A549 (cell line): ENCODE results near the gene RHOT2. TPM values are rescaled to one million over a fixed set of nuclear protein-coding genes. Genes with fewer than 3 reads are reported as not detected.

Experiments
- ATAC-seq, 2 experiments: fragments of 200-7000 bp in 1 of 2; fragments of >200 bp in 1 of 2; cut with Nextera tagmentation in 1 of 2; cut with Tn5 transposase in 1 of 2; 3 replicates each; pipeline versions ENCODE4 v1.8.0 to v1.9.1; 2018 to 2020; ENCODE audit warnings: mild to moderate bottlenecking in 1 of 2, moderate library complexity in 1 of 2
- CTCF ChIA-PET: fragments of 300-600 bp; sonication (Branson Sonifier 250); formaldehyde crosslinking; extraction: SDS; loops from one replicate; lab custom pipeline; 2021; ENCODE audit warnings: antibody characterized with exemption, inconsistent platforms; lab: Yijun Ruan, JAX
- POLR2A ChIA-PET: fragments of 350-600 bp; formaldehyde crosslinking; extraction: SDS; loops from one replicate; lab custom pipeline; 2021; ENCODE audit warnings: antibody characterized with exemption, inconsistent platforms; lab: Yijun Ruan, JAX
- DNase-seq, 2 experiments: peaks; one replicate each; pipeline versions ENCODE4 v3.0.0 to v3.0.0-alpha.2; 2011 to 2016; ENCODE audit warnings: low read depth in 1 of 2, low spot score in 1 of 2
- FAIRE-seq: peaks from 2 replicates; lab custom pipeline; 2011; peaks lifted over from hg19 to GRCh38; lab: Jason Lieb, UNC
- H3K27ac ChIP-seq, 2 experiments: fragments of >200 bp; sonication (Bioruptor Twin); formaldehyde crosslinking; 3 replicates each; pipeline ENCODE4 v1.5.1; 2016 to 2017
- H3K4me1 ChIP-seq: fragments of >200 bp; sonication (Bioruptor Twin); formaldehyde crosslinking; 3 replicates; pipeline ENCODE4 v1.6.1; 2016
- H3K4me2 ChIP-seq: fragments of >200 bp; sonication (Bioruptor Twin); formaldehyde crosslinking; 3 replicates; pipeline ENCODE4 v1.6.1; 2016
- H3K4me3 ChIP-seq: fragments of >200 bp; sonication (Bioruptor Twin); formaldehyde crosslinking; 3 replicates; pipeline ENCODE4 v1.5.1; 2016
- H3K9me3 ChIP-seq: fragments of >200 bp; sonication (Bioruptor Twin); formaldehyde crosslinking; 3 replicates; pipeline ENCODE4 v1.6.1; 2016
- CBX2 ChIP-seq: fragments of 200-600 bp; sonication (generic); IDR thresholded peaks from 2 replicates; pipeline ENCODE4 v1.6.1; 2016; ENCODE audit warnings: low read depth, mild to moderate bottlenecking, borderline replicate concordance
- CBX8 ChIP-seq: fragments of 200-600 bp; sonication (generic); IDR thresholded peaks from 2 replicates; pipeline ENCODE4 v1.6.1; 2016
- CEBPB ChIP-seq, 2 experiments: fragments of >200 bp in 1 of 2; sonication (Bioruptor Twin) in 1 of 2; formaldehyde crosslinking in 1 of 2; IDR thresholded peaks; 2 replicates each; pipeline ENCODE4 v1.6.1; 2012 to 2016
- CHD2 ChIP-seq: fragments of 150-350 bp; IDR thresholded peaks from 2 replicates; pipeline ENCODE4 v1.6.1; 2014; ENCODE audit warnings: low read length; ENCODE audit not compliant: partially characterized antibody
- EP300 ChIP-seq, 2 experiments: fragments of >200 bp; sonication (Bioruptor Twin); formaldehyde crosslinking; IDR thresholded peaks; 2 replicates in 1 of 2; 3 replicates in 1 of 2; pipeline ENCODE4 v1.6.1; 2016 to 2017
- HEYL ChIP-seq: fragments of 250-450 bp; sonication (Bioruptor Pico); IDR thresholded peaks from 2 replicates; pipeline ENCODE4 v1.8.0; 2021; ENCODE audit warnings: mild to moderate bottlenecking, moderate library complexity
- HOXB5 ChIP-seq: fragments of 250-450 bp; sonication (Bioruptor Pico); IDR thresholded peaks from 2 replicates; pipeline ENCODE4 v1.5.0; 2020; ENCODE audit warnings: mild to moderate bottlenecking, moderate library complexity
- MAFK ChIP-seq: fragments of 450-650 bp; IDR thresholded peaks from 2 replicates; pipeline ENCODE4 v1.6.1; 2014; ENCODE audit not compliant: partially characterized antibody
- NPAS2 ChIP-seq: fragments of 250-450 bp; sonication (Bioruptor Pico); IDR thresholded peaks from 2 replicates; pipeline ENCODE4 v1.8.0; 2022; ENCODE audit warnings: mild to moderate bottlenecking, moderate library complexity, borderline replicate concordance
- PHF8 ChIP-seq: fragments of 200-600 bp; sonication (generic); IDR thresholded peaks from 2 replicates; pipeline ENCODE4 v1.6.1; 2016; ENCODE audit warnings: low read depth, mild to moderate bottlenecking, antibody characterized with exemption, moderate library complexity, borderline replicate concordance
- POLR2A ChIP-seq: IDR thresholded peaks from 2 replicates; pipeline ENCODE4 v1.6.1; 2012; ENCODE audit warnings: mild to moderate bottlenecking, low read length
- RCOR1 ChIP-seq: fragments of 150-350 bp; IDR thresholded peaks from 2 replicates; pipeline ENCODE4 v1.6.1; 2014; ENCODE audit warnings: antibody characterized with exemption, low read length, low read depth
- RNF2 ChIP-seq: fragments of 200-600 bp; sonication (generic); IDR thresholded peaks from 2 replicates; pipeline ENCODE4 v1.6.1; 2016; ENCODE audit warnings: low read depth, mild to moderate bottlenecking, antibody characterized with exemption, moderate library complexity, borderline replicate concordance
- SMC3 ChIP-seq: fragments of >200 bp; sonication (Bioruptor Twin); formaldehyde crosslinking; IDR thresholded peaks from 3 replicates; pipeline ENCODE4 v1.6.1; 2018; ENCODE audit warnings: inconsistent platforms
- SREBF2 ChIP-seq: fragments of 450-650 bp; IDR thresholded peaks from 2 replicates; pipeline ENCODE4 v1.6.1; 2014; ENCODE audit warnings: mild to moderate bottlenecking, moderate library complexity
- TFCP2L1 ChIP-seq: fragments of 250-450 bp; sonication (Bioruptor Pico); IDR thresholded peaks from 2 replicates; pipeline ENCODE4 v1.5.0; 2021; ENCODE audit warnings: mild to moderate bottlenecking
- ZC3H11A ChIP-seq: fragments of 450-650 bp; IDR thresholded peaks from 2 replicates; pipeline ENCODE4 v1.6.1; 2014; ENCODE audit warnings: antibody characterized with exemption, mild to moderate bottlenecking
- ZFP36 ChIP-seq: fragments of 450-650 bp; IDR thresholded peaks from 2 replicates; pipeline ENCODE4 v1.6.1; 2014; ENCODE audit warnings: borderline replicate concordance; ENCODE audit not compliant: partially characterized antibody
- WGBS: methylation state at CpG from one replicate; pipeline ENCODE4 v1.1.6; 2017; ENCODE audit errors: missing lambda C conversion rate; 5-methylcytosine and 5-hydroxymethylcytosine counted together
- polyA plus RNA-seq, 4 experiments: library from polyadenylated mRNA; depleted of rRNA in 3 of 4; stranded (reverse); fragments of >200 nt; fragmentation: RNase III in 1 of 4; extraction: RNeasy Plus Mini Kit Qiagen cat#74134 plus additional on column Dnase treatment in 1 of 4; gene quantifications; 2 replicates in 3 of 4; 3 replicates in 1 of 4; pipeline ENCODE4 v1.2.3, GENCODE V29; 2011 to 2017
- TF ChIP-seq, protein P1 (sequence below): fragments of 200-600 bp; sonication (generic); IDR thresholded peaks from 2 replicates; pipeline ENCODE4 v1.6.1; 2016; ENCODE audit warnings: antibody characterized with exemption, mild to moderate bottlenecking, moderate library complexity
- TF ChIP-seq, protein P2 (sequence below): IDR thresholded peaks from 2 replicates; pipeline ENCODE4 v1.6.1; 2012
- TF ChIP-seq, protein P3 (sequence below): fragments of >200 bp; sonication (Bioruptor Twin); formaldehyde crosslinking; IDR thresholded peaks from 3 replicates; pipeline ENCODE4 v1.6.1; 2016
- TF ChIP-seq, protein P4 (sequence below): IDR thresholded peaks from 2 replicates; pipeline ENCODE4 v1.6.1; 2012; ENCODE audit warnings: low read depth, borderline replicate concordance
- TF ChIP-seq, protein P5 (sequence below): fragments of 250-450 bp; sonication (Bioruptor Pico); IDR thresholded peaks from 2 replicates; pipeline ENCODE4 v1.5.0; 2021; ENCODE audit warnings: mild to moderate bottlenecking, moderate library complexity, borderline replicate concordance
- TF ChIP-seq, protein P6 (sequence below): IDR thresholded peaks from 2 replicates; pipeline ENCODE4 v1.6.1; 2012

Gene RHOT2
- polyA plus RNA-seq, 2 of the 4 experiments (the other 2 are of a cell fraction): 38.0 to 83.1 TPM

DNA sequence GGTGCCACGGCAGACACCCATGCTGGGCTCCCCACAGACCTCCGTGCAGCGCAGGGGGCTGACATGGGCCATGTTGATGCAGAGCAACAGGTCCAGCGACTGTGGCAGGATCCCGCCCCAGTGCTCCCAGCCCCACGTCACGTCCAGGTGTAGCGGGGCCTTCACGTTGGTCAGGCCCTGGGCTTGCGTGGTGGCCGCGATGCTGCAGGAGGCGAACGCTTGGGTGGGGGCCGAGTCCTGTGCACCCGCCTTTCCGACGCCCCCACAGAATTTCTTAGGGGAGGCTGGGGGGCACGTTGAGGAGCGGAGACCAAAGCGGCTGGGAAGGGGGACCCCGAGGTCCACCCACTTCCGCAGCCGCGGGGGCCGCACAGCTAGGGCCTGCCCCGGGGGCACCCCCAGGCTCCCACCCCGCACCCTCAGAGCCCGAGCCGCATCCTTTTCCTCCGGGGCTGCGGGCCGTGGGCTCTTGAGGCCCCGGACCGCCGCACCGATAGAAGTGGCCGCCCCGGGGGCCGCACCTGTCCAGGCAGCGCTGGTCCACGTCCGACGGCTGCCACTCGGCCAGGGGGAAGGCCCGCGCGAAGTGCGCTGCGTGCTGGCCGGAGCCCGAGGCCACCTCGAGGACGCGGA is 32.2 kb upstream of the RHOT2 start:
- Histone ChIP-seq H3K9me3 (no peaks in the 10 kb centered on the region), H3K4me2 (peak overlapping the region; percentile 78)
- 0% methylated on average over 9 of the region's 55 CpGs for WGBS
- no peak for FAIRE-seq
- no peak for DNase-seq
- peak; percentile 88; the same call in 1 of the 2 replicates for TF ChIP-seq PHF8
- TF ChIP-seq RNF2: 0 out of 2 replicates have a peak, but pooled peaks have one; percentile 39
- 0 out of 2 replicates have a peak, but pooled peaks have one; percentile 14 for TF ChIP-seq TFCP2L1 (CRISPR knock-in tag)
- TF ChIP-seq NPAS2 (CRISPR knock-in tag): no peak
- TF ChIP-seq HEYL (CRISPR knock-in tag): no peak
- no peak for TF ChIP-seq ZFP36
- TF ChIP-seq, all 56 proteins: peak for 3
- POLR2A ChIA-PET: interaction anchor here (1.0 to 1.6 kb wide), 7 partner anchors 8 to 48 kb away, joined by 3 to 11 read pairs (median 4); partner anchors contain the start of gene RAB40C
- Histone ChIP-seq H3K4me1 (peaks cover 26% of the 10 kb centered on the region), H3K4me3 (peak overlapping the region; percentile 78), H3K27ac (peak overlapping the region; percentile 83 to 91)
- peak; percentile 1 to 32; a peak in 5 of 6 replicates for ATAC-seq
- CTCF ChIA-PET: interaction anchor here (1.0 to 2.7 kb wide), 11 partner anchors 8 to 57 kb away, joined by 3 to 12 read pairs (median 4); partner anchors contain the start of gene RHOT2

DNA sequence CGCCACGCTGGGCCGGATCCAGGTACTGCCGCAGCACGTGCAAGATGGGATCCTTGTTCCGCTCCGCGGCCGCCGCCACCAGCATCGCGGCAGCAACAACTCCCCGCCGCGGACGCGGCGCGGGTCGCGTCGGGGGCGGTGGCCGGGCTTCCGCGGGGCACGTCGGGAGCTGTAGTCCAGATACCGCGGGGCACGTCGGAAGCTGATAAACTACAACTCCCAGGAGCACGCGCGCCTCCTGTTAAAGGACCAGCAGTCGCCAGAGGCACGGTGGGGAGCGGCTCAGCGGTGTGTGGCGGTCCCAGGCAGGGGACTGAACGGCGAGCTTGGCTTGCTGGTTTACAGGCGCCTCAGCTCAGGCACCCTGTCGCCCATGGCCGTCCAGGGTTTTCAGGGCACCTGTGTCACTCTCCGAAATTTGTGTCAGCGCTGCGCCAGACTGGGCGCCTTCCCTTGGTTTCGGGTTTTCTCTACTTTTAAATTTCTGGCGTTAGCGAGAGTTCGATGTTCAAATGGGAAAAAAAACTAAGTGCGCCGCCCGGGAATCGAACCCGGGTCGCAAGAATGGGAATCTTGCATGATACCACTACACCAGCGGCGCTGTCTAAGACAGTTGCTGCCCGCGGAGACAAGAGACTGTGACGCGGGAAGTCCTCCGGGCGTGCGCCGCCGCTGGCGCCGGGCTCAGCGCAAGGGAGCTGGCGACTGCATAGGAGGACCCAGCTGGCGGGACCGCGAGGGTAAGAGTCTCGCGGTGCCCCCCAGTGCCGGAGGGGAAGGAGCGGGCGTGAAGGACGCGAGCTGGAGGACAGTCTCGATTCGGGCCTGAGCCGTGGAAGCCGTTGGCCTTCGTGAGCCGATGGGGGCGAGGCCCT is 31.5 kb upstream of the RHOT2 start, which contains the start of gene METTL26:
METTL26 (minus strand) TSS at position 100 of the 875 bp plus-strand sequence; CDS start at position 85, 15 bp downstream.
- WGBS: under 1% methylated on average over 27 of the region's 91 CpGs
- POLR2A ChIA-PET: interaction anchor here (1.0 to 1.6 kb wide), 7 partner anchors 9 to 49 kb away, joined by 3 to 11 read pairs (median 4); partner anchors contain the start of gene RAB40C
- peak; percentile 59 for FAIRE-seq
- ATAC-seq: peak; percentile 81 to 92
- Histone ChIP-seq H3K4me3 (peak within 1 kb of the TSS; percentile 78), H3K9me3 (no peaks in the 10 kb centered on the region), H3K4me2 (peak within 1 kb of the TSS; percentile 78), H3K4me1 (peaks cover 25% of the 10 kb centered on the region), H3K27ac (peak within 1 kb of the TSS; percentile 83 to 91)
- peak; percentile 92 to 96 for DNase-seq
- CTCF ChIA-PET: interaction anchor here (1.0 to 2.7 kb wide), 10 partner anchors 9 to 57 kb away, joined by 3 to 12 read pairs (median 5); partner anchors contain the start of gene RHOT2
- TF ChIP-seq EP300 (IDR thresholded peaks at IDR 0.05) (0 out of 5 replicates have a peak, but pooled peaks of 1 of the 2 experiments have one; percentile 13), POLR2A (peak; percentile 94), ZFP36 (no peak), RCOR1 (no peak), CEBPB (IDR thresholded peaks at IDR 0.05) (peak in 1 of 2 experiments; percentile 37; a peak in 1 of 4 replicates), SMC3 (0 out of 3 replicates have a peak, but pooled peaks have one; percentile 3), CHD2 (peak; percentile 80), ZC3H11A (no peak), MAFK (no peak), SREBF2 (peak; percentile 95), HOXB5 (CRISPR knock-in tag) (0 out of 2 replicates have a peak, but pooled peaks have one; percentile 39), CBX2 (no peak), CBX8 (no peak)
- TF ChIP-seq, protein P1, sequence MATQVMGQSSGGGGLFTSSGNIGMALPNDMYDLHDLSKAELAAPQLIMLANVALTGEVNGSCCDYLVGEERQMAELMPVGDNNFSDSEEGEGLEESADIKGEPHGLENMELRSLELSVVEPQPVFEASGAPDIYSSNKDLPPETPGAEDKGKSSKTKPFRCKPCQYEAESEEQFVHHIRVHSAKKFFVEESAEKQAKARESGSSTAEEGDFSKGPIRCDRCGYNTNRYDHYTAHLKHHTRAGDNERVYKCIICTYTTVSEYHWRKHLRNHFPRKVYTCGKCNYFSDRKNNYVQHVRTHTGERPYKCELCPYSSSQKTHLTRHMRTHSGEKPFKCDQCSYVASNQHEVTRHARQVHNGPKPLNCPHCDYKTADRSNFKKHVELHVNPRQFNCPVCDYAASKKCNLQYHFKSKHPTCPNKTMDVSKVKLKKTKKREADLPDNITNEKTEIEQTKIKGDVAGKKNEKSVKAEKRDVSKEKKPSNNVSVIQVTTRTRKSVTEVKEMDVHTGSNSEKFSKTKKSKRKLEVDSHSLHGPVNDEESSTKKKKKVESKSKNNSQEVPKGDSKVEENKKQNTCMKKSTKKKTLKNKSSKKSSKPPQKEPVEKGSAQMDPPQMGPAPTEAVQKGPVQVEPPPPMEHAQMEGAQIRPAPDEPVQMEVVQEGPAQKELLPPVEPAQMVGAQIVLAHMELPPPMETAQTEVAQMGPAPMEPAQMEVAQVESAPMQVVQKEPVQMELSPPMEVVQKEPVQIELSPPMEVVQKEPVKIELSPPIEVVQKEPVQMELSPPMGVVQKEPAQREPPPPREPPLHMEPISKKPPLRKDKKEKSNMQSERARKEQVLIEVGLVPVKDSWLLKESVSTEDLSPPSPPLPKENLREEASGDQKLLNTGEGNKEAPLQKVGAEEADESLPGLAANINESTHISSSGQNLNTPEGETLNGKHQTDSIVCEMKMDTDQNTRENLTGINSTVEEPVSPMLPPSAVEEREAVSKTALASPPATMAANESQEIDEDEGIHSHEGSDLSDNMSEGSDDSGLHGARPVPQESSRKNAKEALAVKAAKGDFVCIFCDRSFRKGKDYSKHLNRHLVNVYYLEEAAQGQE: peak; percentile 54
- TF ChIP-seq, protein P2, sequence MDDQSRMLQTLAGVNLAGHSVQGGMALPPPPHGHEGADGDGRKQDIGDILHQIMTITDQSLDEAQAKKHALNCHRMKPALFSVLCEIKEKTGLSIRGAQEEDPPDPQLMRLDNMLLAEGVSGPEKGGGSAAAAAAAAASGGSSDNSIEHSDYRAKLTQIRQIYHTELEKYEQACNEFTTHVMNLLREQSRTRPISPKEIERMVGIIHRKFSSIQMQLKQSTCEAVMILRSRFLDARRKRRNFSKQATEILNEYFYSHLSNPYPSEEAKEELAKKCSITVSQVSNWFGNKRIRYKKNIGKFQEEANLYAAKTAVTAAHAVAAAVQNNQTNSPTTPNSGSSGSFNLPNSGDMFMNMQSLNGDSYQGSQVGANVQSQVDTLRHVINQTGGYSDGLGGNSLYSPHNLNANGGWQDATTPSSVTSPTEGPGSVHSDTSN: no peak; the same call in 1 of the 2 replicates
- TF ChIP-seq, protein P3, sequence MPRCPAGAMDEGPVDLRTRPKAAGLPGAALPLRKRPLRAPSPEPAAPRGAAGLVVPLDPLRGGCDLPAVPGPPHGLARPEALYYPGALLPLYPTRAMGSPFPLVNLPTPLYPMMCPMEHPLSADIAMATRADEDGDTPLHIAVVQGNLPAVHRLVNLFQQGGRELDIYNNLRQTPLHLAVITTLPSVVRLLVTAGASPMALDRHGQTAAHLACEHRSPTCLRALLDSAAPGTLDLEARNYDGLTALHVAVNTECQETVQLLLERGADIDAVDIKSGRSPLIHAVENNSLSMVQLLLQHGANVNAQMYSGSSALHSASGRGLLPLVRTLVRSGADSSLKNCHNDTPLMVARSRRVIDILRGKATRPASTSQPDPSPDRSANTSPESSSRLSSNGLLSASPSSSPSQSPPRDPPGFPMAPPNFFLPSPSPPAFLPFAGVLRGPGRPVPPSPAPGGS: peak; percentile 67; the same call in 1 of the 3 replicates
- TF ChIP-seq, protein P4, sequence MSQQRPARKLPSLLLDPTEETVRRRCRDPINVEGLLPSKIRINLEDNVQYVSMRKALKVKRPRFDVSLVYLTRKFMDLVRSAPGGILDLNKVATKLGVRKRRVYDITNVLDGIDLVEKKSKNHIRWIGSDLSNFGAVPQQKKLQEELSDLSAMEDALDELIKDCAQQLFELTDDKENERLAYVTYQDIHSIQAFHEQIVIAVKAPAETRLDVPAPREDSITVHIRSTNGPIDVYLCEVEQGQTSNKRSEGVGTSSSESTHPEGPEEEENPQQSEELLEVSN: peak; percentile 70
- TF ChIP-seq, protein P5, sequence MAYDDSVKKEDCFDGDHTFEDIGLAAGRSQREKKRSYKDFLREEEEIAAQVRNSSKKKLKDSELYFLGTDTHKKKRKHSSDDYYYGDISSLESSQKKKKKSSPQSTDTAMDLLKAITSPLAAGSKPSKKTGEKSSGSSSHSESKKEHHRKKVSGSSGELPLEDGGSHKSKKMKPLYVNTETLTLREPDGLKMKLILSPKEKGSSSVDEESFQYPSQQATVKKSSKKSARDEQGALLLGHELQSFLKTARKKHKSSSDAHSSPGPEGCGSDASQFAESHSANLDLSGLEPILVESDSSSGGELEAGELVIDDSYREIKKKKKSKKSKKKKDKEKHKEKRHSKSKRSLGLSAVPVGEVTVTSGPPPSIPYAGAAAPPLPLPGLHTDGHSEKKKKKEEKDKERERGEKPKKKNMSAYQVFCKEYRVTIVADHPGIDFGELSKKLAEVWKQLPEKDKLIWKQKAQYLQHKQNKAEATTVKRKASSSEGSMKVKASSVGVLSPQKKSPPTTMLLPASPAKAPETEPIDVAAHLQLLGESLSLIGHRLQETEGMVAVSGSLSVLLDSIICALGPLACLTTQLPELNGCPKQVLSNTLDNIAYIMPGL: peak; percentile 94
- TF ChIP-seq, protein P6, sequence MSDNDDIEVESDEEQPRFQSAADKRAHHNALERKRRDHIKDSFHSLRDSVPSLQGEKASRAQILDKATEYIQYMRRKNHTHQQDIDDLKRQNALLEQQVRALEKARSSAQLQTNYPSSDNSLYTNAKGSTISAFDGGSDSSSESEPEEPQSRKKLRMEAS: peak; percentile 89
